ENCODE measurements around the gene RBBP9.
"Not testable (repeated sequence)": the region's sequence is repeated elsewhere in the genome, so short reads cannot be mapped to it uniquely, and the experiment has no call there.

RBBP9 gene

DNA sequence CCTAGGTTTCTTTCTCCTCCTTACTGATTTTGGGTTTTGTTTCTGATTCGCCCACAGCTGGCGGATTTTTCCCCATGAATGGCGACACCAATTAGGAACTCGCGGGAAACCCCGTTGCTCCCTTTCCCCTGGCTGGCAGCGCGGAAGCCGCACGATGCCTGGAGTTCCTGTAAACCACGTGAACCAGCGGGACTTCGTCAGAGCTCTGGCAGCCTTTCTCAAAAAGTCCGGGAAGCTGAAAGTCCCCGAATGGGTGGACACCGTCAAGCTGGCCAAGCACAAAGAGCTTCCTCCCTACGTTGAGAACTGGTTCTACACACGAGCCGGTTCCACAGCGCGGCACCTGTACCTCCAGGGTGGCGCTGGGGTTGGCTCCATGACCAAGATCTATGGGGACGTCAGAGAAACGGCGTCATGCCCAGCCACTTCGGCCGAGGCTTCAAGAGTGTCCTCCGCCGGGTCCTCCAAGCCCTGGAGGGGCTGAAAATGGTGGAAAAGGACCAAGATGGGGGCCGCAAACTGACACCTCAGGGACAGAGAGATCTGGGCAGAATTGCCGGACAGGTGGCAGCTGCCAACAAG, 7.5 kb upstream of the RBBP9 start:
- DNase-seq (ENCODE audit: low read depth): no peak

DNA sequence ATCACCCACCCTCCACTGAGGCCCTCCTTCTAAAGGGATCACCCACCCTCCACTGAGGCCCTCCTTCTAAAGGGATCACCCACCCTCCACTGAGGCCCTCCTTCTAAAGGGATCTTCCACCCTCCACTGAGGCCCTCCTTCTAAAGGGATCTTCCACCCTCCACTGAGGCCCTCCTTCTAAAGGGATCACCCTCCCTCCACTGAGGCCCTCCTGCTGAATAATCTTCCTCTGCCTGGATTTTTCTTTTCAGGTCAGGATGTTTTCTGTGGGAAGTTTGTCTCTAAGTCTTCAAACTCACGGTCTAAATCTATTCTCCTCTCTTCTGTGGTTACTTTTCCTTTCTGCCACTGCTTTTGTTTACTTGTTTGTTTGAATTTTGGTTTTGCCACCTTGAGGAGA, 4.6 kb upstream of the RBBP9 start:
- DNase-seq (ENCODE audit: low read depth): not testable (repeated sequence)

DNA sequence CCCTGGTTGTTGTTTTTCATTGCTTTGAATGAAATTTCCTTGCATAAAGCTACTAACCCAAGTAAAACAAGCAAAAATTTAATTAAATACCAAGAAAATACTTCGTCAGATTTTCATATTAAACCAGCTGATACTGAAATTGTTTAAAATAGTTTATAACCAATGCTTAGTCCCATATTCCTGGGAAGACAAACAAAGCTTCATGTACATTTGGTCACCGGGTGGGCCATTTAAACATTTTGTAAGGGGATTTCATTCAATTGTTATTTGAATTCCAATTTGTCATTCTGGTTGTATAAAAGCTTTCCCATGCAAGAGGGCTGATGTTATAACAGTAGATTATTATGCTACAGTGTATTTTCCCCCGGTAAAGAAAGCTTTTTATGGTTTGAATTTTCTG, 578 bp upstream of the RBBP9 start:
- no peak for DNase-seq (ENCODE audit: low read depth)

DNA sequence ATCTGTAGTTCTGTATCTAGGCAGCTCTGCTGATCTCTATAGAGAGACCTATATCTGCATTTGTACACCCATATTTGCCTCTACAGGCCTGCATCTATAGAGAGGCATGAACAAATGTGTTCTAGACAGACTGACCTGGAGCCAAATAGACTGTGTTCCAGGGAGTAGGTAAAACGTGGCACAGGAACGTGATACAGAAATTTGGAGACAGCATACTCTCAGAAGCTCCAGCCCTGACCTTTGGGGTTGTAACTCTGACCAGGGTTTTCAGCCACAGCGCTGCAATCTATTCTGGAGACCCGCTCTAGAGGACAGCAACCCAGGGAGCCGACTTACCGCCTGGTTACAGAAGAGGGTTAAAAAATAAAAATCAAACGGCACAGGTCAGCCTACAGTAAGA, 983 bp downstream of the RBBP9 start:
- no peak for DNase-seq (ENCODE audit: low read depth)

DNA sequence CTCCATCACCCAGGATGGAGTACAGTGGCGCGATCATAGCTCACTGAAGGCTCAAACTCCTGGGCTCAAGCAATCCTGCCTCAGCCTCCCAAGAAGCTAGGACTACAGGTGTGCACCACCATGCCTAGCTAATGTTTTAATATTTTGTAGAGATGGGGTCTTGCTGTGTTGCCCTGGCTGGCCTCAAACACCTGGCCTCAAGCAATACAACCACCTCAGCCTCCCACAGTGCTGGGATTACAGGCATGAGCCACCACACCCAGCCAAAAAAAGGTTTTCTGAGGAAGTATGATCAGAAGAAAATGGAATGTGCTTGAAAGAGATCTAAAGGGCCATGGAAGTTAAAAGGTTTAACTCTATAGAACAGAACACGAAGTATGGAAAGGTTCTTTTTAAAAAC, 8.7 kb downstream of the RBBP9 start:
- no peak for DNase-seq (ENCODE audit: low read depth)

DNA sequence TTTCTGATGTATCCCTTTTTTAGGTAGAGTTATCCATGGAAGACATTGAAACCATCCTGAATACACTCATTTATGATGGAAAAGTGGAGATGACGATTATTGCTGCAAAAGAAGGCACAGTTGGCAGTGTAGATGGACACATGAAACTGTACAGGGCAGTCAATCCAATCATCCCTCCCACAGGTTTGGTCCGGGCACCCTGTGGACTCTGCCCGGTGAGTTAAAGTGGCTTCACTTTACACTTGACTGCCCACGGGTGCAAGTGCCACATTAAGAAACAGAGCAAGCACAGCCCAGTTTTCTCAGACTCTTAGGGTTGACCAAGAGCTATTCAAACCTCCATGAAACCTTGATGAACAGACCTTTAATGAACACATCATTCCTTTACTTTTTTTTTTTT, 15.4 kb downstream of the RBBP9 start:
- no peak for DNase-seq (ENCODE audit: low read depth)

DNA sequence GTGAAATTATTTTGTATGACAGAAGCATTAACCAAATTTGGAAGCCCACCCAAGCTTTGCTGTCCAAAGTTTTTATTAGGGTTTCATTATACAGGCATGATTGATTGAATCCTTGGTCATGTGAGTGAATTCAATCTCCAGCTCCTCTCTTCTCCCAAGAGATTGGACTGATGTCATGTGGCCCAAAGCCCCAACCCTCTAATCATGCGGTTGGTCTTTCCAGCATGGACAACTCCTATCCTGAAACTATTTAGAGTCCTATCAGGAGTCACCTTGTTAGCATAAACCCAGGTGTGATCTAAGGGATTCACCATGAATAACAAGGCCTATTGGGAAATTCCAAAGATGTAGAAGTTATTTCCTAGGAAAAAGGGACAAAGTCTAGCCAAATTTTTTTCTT, 19.2 kb downstream of the RBBP9 start:
- no peak for DNase-seq (ENCODE audit: low read depth)

DNA sequence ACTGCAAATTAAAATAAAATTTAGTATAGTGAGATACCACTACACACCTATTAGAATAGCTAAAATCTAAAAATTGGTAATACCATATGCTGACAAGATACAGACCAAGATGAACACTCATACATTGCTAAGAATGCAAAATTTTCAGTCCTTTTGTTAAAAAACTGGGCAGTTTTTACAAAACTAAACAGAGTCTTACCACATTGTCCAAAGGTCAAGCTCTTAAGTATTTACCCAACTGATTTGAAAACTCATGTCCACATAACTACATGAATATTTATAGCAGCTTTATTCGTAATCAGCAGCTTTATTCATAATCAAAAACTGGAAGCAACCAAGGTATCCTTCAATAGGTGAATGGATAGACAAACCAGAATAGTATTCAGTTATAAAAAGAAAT, 19.8 kb downstream of the RBBP9 start:
- no peak for DNase-seq (ENCODE audit: low read depth)

DNA sequence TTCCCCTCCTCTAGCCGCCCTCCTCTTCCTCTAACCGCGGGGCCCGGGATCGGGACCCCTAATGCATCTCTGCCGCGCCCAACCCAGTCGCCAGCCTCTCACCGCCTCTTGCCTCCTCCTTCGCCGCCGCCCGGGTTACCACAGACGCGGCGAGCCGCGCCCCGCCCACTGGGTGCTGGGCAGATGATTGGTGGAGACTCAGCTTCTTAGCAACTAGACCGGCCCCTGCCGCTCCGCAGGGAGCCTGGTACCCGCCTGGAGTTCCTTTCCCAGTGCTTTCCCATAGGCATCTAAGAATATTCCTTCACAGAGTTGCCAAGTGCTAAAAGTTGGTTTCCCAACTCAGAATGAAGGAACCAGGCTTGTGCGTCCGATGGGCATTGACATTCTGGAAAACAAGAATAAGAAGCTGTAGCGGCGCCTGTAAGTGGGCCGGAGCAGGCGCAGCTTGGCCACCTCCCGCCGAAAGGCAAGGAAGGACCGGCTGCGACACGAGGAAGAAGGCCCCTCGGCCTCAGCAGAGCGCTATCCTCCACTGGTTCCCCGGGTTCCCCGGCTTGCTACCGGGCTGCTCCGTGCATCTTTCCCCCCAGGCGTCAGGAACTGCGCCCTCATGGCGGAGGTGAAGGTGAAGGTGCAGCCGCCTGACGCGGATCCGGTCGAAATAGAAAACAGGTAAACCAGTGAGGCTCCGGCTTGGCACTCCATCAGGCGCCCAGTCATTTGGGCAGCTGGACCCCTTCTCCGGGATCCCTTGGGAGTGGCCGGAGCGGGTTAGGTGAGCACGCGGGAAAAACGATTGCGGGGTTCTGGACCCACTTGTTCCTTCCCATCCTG, 29.9 kb downstream of the RBBP9 start, which contains the start of the genes DZANK1 and POLR3F:
Gene DZANK1 (minus strand): TSS at position 137 of the 837 bp plus-strand sequence. CDS start 1,672 bp downstream, outside the sequence.
Gene POLR3F (plus strand): TSS at position 497 of the 837 bp plus-strand sequence. CDS start 117 bp downstream, at position 614.
- DNase-seq (ENCODE audit: low read depth): peak; percentile 84

DNA sequence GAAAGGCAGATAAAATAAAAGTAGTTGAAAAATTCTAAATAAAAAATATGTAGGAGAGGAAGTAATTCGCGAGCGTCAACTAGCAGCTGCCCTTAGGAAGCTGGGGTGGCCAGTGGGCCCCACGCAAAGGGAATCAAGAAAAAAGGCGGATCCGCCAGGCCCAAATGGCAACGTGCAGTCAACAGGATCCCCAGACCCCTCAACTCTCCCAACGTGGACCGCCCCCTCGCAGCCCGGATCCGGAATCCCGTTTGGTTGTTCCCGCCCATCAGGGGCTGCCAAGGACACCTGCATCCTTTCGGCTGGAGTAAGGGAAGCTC, 30.5 kb downstream of the RBBP9 start:
- no peak for DNase-seq (ENCODE audit: low read depth)

DNA sequence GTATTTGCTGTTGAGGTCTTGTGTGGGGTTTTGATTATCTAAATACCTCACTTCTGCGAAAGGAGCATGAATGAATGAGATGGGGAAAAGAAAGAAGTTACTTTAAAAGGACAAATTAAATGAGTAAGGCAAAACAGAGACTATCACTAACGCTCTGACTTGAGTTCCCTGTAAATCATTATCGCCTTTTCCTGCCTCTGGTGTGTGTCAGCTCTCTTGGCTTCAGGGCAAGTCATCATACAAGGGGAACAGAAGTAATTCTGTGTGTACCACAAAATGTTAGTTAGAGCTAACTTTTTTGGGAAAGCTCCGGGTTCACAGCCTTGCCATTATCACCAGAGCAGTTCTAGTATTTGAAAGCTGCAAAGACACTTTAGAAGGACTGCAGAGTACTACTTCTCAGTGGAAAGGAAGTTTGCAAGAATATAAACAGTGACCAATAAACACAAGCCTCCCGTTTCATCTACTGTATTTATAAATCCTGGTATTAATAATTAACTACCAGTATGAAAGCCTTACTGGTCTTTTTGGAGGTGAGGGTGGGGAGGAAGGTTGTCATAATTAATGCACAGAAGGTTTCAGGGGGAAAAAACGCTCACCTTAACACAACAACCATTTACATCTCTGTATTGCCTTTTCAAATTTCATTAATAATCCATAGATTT, 31.4 kb downstream of the RBBP9 start:
- no peak for DNase-seq (ENCODE audit: low read depth)

DNA sequence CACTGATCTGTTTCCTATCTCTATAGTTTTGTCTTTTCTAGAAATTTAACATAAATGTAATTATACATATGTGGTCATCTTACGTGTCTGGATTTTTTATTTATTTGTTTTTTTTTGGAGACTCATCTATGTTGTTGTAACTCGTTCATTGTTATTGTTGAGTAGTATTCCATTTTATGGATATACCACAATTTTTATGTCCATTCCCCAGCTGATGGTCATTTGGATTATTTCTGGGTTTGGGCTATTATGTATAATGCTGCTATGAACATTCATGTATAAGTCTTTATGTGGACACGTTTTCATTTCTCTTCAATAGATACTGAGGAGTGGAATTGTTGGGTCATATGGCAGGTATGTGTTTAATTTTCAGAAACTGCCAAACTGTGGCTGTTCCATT, 40.4 kb downstream of the RBBP9 start:
- no peak for DNase-seq (ENCODE audit: low read depth)

DNA sequence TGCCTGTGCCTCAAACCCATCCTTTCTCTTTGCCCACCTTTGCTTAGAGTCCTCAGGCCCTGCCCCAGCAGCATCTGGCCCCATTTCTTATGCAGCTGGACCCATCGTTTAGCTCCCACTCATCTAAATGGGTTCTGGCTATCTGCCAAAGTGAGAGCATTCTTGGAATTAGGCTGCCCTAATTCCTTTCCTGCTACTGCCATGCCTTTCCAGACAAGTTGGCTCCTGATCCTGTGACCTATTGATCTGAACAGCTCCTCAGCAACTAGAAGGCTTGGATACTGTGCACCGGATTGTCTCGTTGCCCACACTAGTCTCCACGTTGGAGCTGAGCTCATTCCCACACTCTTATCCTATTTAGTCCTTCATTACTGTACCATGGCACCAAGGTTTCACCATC, 53.1 kb downstream of the RBBP9 start:
- DNase-seq (ENCODE audit: low read depth): no peak

DNA sequence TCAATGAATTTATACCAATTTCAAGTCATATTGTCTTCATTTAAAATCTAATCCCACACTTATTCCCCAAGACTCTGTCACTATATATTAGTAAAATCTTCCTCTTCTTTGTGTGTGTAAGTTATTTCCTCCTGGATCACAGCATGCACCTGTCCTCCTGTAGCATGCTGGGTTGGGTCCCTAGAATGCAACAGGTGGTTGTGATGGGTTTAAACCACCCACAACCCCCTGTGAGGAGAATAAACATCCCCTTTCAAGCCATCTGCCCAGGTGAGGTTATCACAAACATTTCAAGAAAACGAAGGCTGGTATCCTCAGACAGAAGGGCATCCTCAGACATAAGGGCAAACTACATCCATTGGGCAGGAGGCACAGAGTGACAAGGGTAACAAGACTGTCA, 56.6 kb downstream of the RBBP9 start:
- no peak for DNase-seq (ENCODE audit: low read depth)

DNA sequence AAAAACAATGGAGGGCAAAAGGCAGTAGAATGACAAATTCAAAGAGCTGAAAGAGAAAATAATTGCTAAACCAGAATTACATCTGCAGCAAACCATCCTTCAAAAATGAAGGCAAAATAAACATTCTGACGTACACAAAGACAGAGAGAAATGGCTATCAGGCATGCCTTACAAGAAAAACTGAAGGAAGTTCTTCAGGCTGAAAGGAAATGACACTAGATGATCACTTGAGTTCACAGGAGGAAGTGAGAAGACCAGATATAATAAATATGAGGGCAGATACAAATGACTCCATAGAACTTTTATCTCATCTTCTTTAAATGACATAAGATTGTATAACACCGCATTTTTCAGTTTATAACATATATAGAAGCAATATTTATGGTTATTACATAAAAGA, 60.2 kb downstream of the RBBP9 start:
- DNase-seq (ENCODE audit: low read depth): no peak

Data from stimulated activated CD8-positive, alpha-beta memory T cell treated with anti-CD3 and anti-CD28 coated beads, Interleukin-15, amount 100 ng/mL, for 1 hour (primary cell).